Measurements from ENCODE around the gene TBC1D22A.

GRCh38 chr22:46954781-46955180 lies 192.3 kb downstream of the TBC1D22A start:
- TF ChIP-seq JUND (IDR thresholded peaks at IDR 0.05) (no peak), CTCF (IDR thresholded peaks at IDR 0.05; ENCODE audit: low read depth, low read length, missing input control) (no peak), REST (IDR thresholded peaks at IDR 0.05) (no peak), RAD21 (IDR thresholded peaks at IDR 0.05) (no peak), MAX (IDR thresholded peaks at IDR 0.05) (no peak), SP1 (IDR thresholded peaks at IDR 0.05) (no peak), YY1 (IDR thresholded peaks at IDR 0.05) (no peak), FOXA1 (IDR thresholded peaks at IDR 0.05) (no peak), ZBTB33 (IDR thresholded peaks at IDR 0.05) (no peak), FOXA2 (IDR thresholded peaks at IDR 0.05) (no peak)
